Loucy (cell line): ENCODE results near the gene CDR2.

Experiments used
- CTCF ChIP-seq: fragments of 200-600 bp; sonication (generic); conservative IDR thresholded peaks from 2 replicates; pipeline ENCODE4 v1.5.1; 2014; ENCODE audit warnings: mild to moderate bottlenecking, antibody characterized with exemption, low read length
- EZH2phosphoT487 ChIP-seq: fragments of 200-600 bp; IDR thresholded peaks from 2 replicates; pipeline ENCODE4 v1.6.1; 2018; ENCODE audit warnings: antibody characterized with exemption, mild to moderate bottlenecking, moderate library complexity, borderline replicate concordance

GRCh38 chr16:22348291-22348690 lies 26.1 kb downstream of the CDR2 start:
- TF ChIP-seq CTCF (no peak), EZH2phosphoT487 (no peak)
